GM21723 (cell line): Measurements from ENCODE around the gene TNS4.

Experiments used
- ATAC-seq: cut with Tn5 transposase; IDR thresholded peaks from one replicate; pipeline ENCODE4 v1.9.1; 2021; ENCODE audit warnings: mild to moderate bottlenecking, moderate library complexity; ENCODE audit not compliant: unreplicated experiment

TNS4 gene

GRCh38 chr17:40535924-40536294 lies 34.5 kb upstream of the TNS4 start:
- ATAC-seq = no peak

- ATAC-seq = no peak
These were observed 34.0 kb upstream of the TNS4 start for GRCh38 chr17:40535438-40535837.

DNA sequence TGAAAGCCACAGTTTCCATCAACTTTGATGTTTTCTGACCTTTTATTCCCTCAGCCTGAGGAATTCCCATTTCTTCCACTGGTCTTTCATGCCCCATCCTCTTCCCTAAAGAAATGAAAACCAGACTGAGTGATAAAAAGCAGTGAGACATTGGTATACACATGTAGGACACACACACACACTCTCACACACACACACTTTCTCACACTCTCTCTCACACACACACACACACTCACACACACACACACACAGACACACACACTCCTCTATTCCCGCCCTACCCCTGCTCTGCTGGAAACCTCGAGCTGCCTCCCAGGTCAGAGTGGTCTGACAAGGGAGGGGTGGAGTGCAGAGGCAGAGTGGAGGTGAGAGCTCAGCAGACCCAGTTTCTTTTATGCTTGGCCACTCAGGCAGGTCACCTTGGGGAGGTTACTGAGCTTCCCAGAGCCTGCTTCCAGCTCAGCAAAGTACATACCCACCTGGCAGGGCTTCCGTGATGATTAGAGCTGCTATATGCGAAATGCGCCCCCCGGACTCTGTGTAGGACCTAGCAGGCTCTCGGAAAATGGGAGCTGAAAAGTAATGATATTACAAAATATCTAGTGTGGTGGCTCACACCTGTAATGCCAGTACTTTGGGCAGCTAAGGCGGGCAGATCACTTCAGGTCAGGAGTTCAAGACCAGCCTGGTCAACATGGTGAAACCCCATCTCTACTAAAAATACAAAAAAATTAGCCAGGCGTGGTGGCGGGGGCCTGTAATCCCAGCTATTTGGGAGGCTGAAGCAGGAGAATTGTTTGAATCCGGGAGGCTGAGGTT lies 33.2 kb upstream of the TNS4 start:
- no peak for ATAC-seq

DNA sequence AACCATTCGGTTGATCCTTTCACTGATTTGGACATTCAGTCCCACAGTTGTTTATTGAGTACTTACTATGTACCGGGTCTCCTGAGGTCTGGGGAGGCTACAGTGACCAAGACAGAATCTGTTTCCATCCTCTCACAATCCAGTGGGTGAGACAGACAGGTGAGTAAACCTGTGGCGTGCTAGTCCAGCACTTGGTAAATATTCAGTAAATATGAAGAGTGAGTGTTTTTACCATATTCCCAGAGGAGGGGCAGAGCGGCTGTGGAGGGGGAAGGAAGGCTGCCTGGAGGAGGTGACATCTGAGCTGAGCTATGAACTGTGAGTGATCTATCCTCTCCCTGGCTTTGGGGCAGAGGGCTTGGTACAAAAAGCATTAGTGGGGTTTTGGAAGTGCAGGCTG lies 32.5 kb upstream of the TNS4 start:
- no peak for ATAC-seq

DNA sequence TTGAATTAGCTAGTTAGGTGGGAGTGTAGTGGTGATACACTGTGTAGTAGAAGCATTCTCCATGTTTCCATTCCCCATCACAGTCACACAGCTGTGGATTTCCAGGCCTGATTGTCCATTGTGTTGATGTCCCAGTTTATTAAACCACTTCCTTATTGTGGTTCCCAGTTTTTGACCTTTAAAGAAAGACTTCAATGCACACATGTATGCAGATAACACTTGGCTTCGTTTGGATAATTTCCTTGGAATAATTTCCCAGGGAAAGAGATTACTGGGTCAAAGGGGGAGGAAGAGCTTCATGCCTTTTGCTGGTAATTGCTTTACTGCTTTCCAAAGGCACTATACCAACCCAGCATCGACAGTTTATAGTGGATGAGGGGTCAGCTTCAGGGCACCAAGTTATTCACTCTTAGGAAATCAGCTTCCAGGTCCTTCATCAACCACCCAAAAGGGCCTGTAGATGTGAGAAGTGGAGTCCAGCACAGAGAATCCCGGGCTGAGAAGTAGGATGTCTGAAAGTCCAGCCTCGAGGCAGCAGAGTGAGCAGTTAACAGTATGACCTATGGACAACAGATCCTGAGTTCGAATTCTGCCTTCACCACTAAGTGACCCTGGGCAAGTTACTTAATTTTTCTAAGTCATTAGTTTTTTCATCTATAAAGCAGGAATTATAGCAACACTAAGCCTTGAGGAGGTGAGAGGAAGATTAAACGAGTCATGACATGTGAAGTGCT lies 31.3 kb upstream of the TNS4 start:
- no peak for ATAC-seq

GRCh38 chr17:40531051-40531991 lies 29.9 kb upstream of the TNS4 start:
- ATAC-seq = peak; percentile 48

- no peak for ATAC-seq
These were observed 29.1 kb upstream of the TNS4 start for GRCh38 chr17:40530531-40530994.

- ATAC-seq = no peak
These were observed 28.6 kb upstream of the TNS4 start for GRCh38 chr17:40529991-40530390.

DNA sequence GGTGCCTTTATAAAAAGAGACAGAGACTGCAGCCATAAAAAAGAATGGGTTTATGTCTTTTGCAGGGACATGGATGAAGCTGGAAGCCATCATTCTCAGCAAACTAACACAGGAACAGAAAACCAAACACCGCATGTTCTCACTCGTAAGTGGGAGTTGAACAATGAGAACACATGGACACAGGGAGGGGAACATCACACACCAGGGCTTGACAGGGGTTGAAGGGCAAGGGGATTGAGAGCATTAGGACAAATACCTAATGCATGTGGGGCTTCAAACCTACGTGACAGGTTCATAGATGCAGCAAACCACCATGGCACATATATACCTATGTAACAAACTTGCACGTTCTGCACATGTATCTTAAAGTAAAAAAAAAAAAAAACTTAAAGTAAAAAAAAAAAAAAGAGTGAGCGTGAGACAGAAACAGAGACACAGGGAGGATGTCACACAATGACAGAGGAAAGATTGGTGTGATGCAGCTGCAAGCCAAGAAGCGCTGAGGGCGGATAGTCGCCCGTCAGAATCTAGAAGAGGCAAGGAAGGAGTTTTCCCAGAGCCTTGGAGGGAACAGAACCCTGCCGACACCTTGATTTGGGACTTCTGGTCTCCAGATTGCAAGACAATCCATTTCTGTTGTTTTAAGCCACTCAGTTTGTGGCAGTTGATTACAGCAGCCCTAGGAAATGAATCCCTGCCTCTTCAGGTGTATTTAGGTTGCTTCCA lies 27.4 kb upstream of the TNS4 start:
- no peak for ATAC-seq

- ATAC-seq = no peak
These were observed 25.2 kb upstream of the TNS4 start for GRCh38 chr17:40526668-40527067.

DNA sequence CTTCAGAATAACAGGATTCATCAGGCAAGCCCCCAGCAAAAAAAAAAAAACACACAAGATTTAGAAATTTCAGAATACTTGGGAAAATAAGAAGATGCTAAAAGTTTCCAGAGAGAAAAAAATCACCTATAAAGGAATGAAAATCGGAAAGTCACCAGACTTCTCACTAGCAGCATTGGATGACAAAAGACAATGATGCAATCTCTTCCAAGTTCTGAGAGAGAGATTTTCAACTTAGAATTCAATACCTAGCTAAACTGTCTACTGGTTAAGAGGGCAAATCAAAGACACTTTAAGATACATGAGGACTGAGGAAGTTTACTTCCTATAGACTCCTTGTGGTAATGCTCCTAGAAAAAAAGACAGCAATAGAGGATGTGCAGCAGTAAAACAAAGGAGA lies 23.9 kb upstream of the TNS4 start:
- no peak for ATAC-seq

DNA sequence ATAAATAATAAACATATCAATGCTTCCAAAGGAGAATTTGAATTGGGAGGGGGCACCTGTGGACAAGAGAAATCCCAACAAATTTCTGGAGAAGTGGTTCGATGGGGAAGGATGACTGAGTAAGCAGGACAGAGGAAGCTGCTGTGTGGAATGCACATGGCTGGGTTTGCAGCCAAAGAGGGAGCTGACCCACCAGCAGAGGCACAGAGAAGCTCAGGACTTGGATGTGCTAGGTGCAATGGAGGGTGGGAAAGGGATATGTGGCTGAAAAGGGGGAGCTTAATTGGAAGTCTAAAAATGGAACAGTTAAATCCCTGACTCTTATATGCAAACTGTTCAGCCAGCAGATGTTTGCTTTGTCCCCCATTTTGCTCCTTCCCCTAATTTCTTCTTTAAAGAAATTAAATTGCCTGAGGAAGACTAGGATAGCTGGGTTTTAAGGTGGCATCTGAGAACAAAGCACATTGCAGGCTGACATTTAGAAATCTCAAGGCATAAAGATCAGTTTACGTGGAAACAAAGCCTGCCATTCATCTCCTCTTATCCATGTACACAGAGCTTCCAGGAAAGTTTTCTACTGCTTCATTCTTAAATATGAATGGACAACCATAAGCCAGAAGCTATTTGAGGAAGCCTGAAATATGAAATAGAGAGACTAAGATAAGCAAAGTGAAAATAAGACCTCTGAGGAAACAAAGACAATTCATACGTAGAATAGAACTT lies 23.0 kb upstream of the TNS4 start:
- no peak for ATAC-seq

GRCh38 chr17:40522961-40523310 lies 21.5 kb upstream of the TNS4 start:
- ATAC-seq = no peak

DNA sequence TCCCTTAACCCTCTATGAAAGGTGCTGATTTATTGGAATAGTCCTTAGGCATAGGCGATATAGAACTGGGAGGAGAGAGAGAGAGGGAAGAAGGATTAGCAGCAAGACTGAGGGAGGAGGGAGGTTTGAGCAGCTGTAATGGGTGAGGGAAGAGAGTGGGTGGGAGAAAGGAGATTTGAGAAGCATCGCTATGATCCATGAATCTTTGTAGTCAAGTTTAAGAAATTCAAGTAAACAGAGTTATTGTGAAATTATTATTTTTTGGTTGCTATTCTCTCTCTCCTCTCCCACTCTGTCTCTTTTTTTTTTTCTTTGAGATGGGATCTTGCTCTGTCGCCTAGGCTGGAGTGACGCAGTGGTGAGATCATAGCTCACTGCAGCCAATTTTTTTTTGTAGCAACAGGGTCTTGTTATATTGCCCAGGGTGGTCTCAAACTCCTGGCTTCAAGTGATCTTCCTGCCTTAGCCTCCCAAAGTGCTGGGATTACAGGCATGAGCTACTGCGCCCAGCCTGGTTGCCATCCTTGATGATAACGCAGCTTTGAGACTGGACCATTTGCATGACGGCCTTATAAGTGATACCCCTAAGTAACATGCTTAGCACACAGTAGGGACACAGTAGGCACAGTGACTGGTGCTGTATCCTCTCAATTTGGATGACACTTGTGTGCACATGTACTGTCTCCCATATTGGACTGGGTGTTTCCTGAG lies 21.0 kb upstream of the TNS4 start:
- no peak for ATAC-seq

DNA sequence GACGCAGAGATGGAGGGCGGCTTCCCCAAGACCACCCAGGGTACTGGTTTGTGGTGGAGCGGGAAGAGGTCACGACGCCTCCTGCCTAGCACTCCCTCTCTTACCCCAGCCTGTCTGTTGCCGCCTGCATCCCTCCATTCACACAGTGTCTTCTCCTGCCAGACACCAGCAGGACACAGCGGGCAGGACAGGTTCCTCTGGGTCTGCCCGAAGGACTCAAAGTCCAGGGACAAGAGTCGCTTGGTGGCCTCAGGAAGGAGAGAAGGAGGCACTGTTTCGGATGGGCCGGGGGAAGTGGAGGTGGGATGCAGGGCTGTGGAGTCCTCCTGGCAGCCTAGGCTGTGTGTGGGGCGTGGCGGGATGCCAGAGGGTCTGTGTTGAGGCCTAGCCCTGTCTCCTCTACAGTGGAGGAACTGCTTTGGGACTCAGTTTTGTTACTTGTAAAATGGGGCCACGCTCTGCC lies 19.6 kb upstream of the TNS4 start:
- ATAC-seq = no peak

GRCh38 chr17:40519089-40519775 lies 17.8 kb upstream of the TNS4 start:
- no peak for ATAC-seq

DNA sequence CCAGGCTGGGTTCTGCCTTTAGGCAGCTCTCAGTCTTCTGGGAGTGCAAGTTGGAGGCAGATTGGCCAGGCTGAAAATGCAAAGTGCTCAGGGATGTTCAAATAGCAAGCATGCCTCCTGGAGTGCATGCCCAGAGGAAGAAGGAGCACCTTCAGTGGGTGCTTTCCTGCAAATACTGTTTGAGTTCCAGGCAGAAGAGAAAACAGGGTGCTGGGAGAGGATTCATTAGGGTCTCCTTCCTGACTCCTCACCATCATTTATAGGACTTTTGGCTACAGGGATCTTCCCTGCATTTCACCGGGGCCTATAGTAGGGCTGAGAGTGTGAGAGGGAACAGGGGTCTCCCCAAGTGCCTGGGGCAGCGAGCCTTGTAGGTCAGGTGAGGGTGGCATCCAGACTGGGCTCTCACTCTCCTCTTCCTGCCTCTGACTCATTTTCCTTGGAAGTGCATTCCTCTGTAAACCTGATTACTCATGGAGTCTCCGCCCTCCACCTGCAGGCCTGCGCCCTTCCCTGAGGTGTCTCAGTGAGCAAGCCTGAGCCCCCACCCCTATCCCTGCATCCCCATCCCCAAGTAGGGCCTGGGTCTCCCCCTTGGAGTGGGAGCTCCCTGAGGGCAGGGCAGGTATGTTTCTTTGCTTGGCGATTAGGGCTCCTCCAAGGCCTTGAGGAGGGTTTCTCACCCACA lies 17.1 kb upstream of the TNS4 start:
- no peak for ATAC-seq

- ATAC-seq = no peak
These were observed 16.6 kb upstream of the TNS4 start for GRCh38 chr17:40517981-40518380.
